Measurements from ENCODE around the gene ZSWIM8.
"Not testable (repeated sequence)": the region's sequence is repeated elsewhere in the genome, so short reads cannot be mapped to it uniquely, and the experiment has no call there.

ZSWIM8 gene, protein sequence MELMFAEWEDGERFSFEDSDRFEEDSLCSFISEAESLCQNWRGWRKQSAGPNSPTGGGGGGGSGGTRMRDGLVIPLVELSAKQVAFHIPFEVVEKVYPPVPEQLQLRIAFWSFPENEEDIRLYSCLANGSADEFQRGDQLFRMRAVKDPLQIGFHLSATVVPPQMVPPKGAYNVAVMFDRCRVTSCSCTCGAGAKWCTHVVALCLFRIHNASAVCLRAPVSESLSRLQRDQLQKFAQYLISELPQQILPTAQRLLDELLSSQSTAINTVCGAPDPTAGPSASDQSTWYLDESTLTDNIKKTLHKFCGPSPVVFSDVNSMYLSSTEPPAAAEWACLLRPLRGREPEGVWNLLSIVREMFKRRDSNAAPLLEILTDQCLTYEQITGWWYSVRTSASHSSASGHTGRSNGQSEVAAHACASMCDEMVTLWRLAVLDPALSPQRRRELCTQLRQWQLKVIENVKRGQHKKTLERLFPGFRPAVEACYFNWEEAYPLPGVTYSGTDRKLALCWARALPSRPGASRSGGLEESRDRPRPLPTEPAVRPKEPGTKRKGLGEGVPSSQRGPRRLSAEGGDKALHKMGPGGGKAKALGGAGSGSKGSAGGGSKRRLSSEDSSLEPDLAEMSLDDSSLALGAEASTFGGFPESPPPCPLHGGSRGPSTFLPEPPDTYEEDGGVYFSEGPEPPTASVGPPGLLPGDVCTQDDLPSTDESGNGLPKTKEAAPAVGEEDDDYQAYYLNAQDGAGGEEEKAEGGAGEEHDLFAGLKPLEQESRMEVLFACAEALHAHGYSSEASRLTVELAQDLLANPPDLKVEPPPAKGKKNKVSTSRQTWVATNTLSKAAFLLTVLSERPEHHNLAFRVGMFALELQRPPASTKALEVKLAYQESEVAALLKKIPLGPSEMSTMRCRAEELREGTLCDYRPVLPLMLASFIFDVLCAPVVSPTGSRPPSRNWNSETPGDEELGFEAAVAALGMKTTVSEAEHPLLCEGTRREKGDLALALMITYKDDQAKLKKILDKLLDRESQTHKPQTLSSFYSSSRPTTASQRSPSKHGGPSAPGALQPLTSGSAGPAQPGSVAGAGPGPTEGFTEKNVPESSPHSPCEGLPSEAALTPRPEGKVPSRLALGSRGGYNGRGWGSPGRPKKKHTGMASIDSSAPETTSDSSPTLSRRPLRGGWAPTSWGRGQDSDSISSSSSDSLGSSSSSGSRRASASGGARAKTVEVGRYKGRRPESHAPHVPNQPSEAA (N-terminal part only)

DNA sequence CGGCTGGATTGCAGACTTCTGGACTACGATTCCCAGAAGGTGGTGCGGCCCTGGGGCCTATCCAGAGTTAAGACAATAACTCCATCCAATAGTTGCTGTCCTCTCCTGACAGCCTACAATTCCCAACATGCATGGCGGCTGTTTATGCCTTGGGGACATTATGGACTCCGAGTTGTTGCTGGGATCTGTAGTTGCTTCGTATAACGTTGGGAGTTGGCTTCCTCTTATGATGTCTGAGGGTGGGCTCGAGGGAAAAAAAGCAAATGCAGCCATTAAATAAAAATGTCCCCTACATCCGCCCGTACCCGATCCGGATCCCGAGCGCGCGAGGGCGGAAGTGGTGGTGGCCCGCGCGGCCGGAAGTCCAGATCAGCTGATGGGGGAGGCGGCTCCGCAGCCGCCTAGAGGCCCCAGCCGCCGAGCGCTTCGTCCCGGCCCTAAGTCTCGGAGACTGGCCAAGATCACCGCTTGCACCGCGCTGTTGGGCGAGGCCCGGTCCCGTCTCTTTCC, at the start of gene ZSWIM8:
Gene ZSWIM8 (plus strand): TSS at position 396 of the 510 bp plus-strand sequence. CDS start 273 bp downstream, outside the sequence.
- peak; percentile 85 for DNase-seq

DNA sequence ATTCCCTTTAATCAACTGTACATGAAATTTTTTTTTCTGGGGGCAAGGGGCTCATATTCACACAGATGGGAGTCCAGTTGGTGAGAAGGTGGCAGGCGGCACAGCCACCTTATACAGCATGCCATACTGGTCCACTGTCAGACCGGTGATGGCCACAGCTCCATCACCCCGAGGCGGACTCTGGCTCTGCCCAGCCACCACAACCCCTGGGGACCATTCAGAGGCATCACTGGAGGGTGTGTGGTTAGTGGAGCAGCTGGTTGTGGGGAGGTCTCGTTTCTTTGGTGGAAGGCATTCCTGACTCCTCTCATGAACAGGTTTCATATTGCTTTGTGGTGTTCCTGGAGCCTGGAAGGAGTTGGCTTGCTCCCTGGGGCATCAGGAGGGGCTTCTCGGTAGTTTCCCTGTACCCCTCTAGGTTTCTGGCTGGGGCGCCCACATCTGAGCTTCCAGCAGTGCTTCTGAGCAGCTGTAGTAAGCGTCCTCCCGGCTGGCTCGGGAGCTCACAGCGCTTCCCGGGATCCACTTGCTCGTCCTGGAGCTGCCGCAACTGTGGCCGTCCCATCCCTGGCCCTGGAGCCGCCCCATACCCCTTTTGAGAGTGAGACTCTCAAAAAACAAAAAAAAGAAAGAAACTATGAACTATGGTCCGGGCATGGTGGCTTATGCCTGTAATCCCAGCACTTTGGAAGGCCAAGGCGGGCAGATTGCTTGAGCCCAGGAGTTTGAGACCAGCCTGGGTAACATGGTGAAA, 44.7 kb upstream of the ZSWIM8 start:
- DNase-seq: not testable (repeated sequence)

DNA sequence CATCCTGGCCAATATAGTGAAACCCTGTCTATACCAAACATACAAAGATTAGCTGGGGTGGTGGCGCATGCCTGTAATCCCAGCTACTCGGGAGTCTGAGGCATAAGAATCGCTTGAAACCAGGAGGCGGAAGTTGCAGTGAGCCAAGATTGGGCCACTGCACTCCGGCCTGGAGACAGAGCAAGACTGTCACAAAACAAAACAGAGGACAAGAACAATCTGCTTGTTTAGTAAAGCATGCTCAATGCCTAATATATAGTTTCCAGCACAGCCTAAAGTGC, 43.0 kb upstream of the ZSWIM8 start:
- DNase-seq: no peak

DNA sequence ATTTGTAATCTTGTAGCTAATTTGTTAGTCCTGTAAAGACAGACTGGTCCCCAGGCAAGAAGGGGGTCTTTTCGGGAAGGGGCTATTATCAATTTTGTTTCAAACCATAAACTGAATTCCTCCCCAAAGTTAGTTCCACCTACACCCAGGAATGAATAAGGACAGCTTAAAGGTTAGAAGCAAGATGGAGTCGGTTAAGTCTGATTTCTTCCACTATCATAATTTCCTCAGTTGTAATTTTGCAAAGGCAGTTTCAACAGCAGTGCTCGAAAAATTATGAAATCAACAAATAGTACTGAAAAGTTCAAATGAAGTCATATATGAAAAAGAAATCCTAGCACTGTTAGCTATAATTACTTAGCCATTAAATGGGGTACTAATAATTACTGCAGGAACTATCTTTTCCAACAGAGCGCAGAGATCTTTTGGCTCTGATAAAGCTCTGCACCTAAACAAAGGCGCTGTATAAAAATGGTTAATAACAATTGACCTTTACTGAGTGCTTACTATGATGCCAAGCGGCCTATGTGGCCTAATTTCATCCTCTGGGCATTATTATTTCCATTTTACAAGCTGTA, 42.0 kb upstream of the ZSWIM8 start:
- no peak for DNase-seq

DNA sequence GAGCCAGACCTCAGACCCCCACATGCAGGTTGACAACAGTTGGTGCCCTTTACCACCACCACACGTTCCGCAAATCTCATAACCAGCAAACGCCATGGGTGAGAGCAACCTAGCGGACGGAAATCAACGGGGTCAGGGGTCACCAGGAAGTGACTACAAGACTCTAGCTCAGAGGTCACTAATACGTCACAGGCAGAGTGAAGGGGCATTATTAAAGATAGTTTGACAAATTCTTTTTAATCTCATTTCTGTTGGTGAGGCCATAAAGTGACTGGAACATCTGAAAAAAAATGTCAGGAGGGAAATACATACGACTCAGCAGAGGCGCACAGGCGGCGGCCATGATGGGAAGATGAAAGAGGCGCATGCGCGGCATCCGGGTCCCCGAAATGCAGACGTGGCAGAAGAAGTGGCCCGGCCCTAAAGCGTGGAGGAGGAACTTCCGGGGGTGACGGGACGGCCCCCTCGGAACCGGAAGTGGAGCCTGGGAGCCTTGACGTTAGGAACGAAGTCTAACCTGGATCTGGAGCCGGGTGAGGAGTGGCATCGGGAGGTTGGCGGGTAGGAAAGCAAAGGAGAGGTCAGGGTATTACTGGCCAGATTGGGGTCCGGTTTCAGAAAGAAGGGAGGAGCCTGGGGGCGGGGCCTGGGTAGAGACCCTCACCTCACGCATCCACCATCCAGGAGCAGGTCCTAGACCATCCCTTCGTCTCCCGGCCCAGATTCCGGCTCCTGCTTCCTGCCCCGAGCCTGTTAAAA, 41.3 kb upstream of the ZSWIM8 start, which contains the start of gene SEC24C:
Gene SEC24C (plus strand): TSS at position 468 of the 759 bp plus-strand sequence. CDS start 2,461 bp downstream, outside the sequence.
- peak; percentile 93 for DNase-seq

DNA sequence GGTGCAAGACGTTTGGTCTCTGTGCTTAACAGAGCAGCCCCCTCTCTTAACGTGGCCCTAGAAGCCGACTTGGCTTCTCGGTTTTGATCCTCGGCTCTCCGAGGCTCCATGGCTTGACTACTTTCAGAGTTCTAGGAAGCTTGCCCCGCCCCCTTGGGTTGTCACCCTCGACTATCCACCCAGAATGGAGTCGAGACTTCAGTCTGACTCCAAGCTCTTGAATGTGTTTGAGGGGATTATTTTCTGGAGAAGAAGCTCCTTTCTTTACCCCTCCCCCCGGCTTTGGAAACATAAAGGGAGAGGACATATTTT, 40.8 kb upstream of the ZSWIM8 start:
- DNase-seq: peak; percentile 51

DNA sequence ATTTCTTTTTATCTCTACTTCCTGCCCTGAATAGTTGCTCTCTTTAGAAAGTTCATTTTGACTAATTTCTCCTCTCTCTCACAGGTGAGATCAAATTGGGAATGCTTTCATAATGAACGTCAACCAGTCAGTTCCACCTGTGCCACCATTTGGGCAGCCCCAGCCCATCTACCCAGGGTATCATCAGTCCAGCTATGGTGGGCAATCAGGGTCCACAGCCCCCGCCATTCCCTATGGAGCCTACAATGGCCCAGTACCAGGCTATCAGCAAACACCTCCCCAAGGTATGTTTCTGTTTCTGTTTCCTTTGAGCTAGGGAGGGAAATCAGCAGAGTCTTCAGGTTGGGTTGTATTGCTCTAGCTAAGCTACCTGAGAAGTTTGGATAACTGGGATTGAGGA, 38.7 kb upstream of the ZSWIM8 start:
- no peak for DNase-seq

DNA sequence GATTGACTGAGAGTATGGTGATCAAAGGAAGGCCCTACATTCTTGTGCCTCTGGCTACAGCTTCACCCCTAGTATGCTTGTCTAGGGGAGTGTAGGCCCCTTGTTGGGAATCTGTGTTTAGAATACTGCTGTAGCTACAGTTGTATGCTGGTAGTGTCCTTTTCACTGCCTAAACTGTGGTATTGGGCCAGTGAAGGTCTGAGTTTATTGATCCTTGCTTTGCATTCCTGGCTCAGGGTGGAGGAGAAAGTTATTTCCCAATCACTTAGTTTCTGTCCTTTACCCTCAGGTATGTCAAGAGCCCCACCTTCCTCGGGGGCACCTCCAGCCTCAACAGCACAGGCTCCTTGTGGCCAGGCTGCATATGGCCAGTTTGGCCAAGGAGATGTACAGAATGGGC, 34.6 kb upstream of the ZSWIM8 start:
- DNase-seq: no peak

DNA sequence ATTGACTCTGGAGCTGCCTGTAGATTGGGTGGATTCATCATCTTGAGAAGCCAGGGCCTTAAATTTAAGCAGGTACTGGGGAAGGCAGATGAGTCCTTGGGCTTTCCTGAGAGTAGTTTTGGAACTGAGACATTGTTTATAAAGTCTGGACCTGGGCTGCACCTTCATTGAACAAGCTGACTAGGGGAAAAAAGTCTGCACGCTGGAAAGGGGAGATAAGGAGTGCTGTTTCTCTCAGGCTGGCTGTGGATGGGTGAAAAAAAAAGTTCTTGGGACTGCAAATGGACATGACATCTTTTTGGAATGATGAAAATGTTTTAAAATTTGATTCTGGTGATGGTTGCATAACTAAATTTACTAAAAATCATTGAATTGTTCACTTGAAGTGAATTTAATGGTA, 29.2 kb upstream of the ZSWIM8 start:
- DNase-seq: no peak

DNA sequence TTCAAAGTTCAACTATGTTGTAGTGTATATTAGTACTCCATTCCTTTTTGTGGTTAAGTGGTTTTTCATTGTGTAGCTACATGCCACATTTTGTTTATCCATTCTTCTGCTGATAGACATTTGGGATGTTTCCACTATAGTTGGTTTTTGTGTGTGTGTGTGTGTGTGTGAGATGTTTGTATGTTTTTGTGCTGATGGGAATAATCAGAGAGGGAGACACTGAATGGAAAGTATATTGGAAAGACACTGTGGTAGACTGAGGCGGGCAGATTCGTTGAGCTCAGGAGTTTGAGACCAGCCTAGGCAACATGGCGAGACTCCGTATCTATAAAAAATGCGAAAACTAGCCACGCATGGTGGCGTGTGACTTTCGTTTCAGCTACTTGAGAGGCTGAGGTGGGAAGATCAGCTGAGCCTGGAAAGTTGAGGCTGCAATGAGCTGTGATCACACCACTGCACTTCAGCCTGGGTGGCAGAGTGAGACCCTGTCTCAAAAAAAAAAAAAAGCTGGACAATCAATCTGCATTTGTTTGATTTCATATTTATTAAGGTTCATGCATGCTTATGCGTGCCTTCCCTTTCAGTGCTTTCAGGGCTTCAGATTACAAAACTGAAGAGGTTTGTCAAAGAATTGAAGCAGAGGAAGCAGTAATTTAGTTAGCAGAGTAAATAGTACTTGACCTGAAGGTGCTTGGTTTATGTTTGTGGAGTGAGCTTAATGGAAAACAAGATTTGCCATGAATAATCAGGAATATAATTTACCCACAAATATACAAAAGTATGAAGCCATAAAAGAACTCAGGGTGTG, 26.5 kb upstream of the ZSWIM8 start:
- no peak for DNase-seq

DNA sequence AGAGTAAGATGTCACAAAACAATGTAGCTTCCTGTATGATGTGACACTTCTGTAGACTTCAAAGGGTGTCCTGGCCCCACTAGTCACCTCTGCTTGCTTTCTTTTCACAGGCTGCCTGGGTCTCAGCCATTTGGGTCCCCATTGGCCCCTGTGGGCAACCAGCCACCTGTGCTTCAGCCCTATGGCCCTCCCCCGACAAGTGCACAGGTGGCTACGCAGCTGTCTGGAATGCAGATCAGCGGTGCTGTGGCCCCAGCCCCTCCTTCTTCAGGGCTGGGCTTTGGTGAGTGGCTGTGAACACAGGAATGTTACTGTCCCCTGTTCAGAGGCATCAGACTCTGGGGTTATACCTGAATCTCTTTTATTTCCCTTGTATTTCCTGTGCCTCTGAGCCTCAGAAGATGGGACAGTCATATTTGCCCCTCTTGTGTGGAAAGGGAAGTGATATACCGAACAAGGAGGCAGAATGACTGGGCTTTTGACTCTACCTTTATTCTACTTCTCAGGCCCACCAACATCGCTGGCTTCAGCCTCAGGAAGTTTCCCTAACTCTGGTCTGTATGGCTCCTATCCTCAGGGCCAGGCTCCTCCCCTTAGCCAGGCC, 25.8 kb upstream of the ZSWIM8 start:
- DNase-seq: peak; percentile 54

DNA sequence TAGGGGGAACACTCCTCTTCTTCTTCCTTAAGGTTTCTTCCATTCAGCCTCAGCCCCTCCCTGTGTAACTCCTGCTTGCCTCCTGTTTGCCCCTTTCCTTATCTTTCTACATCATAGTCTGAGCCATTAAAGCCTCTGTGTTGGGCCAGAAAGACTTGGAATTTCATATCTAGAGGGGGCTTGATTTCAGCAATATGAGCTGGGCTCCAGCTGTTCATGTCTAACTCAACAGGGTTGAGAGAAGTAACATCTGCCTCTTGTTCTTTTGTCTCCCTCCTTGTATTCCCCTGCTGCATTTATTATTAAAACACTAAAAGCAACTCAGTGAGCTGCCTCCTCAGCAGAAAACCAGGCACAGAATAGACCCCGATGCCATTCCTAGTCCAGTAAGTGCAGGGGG, 23.6 kb upstream of the ZSWIM8 start:
- no peak for DNase-seq

DNA sequence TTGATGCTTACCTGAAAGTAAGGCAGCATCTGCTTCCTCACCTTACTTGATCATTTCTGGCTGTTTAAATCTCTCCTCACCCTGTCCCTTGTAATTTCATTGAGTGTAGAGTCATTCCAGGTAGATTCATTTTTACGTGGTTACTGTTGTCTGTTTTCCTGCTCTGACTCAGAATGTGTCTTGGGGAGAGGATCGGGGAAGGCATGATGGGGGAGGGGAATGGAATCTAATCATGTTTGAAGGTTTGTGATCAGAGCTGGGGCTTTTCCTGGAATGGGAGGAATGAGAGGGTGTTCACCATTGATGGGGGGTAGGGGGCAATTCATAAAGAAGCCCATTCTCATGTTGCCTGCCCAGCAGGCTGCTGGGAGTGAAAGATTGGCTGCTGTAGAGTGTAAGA, 22.5 kb upstream of the ZSWIM8 start:
- DNase-seq: no peak

DNA sequence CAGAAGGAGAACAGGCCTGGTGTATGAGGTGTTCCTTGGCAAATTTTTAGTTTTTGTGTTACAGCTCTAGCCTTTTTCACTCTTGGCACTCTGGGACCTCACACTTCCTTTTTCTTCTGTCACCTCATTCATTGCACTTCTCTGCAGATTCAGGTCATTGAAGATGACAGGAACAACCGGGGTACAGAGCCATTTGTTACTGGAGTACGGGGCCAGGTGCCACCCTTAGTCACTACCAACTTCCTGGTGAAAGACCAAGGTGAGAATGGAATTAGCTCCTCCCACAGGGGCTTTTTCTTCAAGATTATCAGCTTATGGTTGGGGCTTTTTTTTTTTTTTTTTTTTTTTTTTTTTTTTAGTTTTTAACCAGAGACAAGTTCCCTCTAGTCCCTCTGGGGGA, 22.1 kb upstream of the ZSWIM8 start:
- no peak for DNase-seq

DNA sequence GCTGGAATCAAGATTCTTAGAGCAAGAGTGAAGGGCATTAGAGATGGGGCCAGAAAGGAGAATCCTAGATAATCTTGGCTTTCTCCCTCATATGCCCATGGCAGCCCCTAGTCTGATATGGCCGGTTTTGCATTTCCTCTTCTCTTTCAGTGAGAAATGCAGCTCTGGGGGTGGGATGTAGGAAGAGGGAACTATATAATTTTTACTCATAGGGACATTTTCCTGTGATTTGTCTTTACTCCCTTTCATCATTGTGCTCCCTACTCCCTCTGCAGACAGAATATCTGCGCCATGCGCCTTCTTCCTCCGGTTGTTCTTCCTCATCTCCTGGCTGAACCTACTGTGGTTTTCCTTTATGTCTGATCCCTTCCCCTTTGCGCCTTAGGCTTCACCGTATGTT, 20.3 kb upstream of the ZSWIM8 start:
- DNase-seq: no peak

DNA sequence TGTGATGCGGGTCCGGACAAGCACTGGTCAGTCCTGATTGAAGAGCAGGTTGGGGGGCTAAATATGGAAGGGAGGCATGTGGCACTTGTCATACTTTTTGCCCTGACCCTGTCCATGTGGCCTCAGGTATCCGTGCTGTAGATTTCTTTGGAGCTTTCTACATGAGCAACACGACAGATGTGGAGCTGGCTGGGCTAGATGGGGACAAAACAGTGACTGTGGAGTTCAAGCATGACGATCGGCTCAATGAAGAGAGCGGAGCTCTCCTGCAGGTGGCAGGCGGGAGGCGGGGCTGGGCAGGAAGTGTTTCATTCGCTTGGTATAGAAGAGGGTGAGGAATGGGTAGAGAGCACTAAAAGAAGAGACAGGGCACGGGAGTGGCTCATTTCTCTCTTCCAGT, 16.5 kb upstream of the ZSWIM8 start:
- DNase-seq: peak; percentile 81

DNA sequence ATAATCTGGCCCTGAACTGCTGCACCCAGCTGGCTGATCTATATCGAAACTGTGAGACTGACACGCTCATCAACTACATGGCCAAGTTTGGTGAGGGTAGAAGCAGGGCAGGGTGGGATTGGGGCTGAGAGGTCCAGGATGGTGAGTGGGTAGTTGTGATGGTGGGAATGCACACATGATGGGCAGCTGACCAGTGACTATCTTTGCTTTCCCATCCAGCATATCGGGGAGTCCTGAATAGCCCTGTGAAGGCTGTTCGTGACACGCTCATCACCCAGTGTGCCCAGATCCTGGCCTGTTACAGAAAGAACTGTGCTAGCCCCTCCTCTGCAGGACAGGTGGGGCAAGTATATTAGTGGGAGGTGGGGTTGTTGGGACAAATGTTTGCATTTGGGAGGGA, 16.0 kb upstream of the ZSWIM8 start:
- no peak for DNase-seq

DNA sequence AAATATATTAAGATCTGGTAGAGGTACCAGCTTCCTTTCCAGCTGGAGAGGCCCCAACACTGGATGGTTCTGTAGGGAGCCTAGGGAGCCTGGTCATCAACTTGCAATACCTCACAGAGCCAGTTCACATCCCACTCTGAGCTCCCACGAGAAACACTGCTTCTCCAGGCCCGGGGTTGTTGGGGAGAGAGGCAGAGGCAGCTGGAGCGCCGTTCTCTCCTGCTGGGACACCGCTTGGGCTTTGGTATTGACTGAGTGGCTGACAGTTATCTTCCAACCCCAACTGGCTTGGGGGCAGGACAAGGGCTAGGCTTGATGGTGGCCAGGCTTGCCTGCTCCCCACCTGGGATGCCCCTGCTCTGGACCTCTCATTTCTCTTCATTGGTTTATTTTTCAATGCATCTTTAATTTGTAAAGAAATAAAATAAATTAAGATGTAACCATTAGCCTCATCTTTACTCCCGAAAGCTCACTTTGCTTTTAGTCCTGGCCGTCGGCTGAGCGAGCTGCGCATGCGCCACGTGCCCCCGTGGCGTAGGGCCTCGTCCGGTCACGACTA, 13.6 kb upstream of the ZSWIM8 start:
- peak; percentile 88 for DNase-seq

DNA sequence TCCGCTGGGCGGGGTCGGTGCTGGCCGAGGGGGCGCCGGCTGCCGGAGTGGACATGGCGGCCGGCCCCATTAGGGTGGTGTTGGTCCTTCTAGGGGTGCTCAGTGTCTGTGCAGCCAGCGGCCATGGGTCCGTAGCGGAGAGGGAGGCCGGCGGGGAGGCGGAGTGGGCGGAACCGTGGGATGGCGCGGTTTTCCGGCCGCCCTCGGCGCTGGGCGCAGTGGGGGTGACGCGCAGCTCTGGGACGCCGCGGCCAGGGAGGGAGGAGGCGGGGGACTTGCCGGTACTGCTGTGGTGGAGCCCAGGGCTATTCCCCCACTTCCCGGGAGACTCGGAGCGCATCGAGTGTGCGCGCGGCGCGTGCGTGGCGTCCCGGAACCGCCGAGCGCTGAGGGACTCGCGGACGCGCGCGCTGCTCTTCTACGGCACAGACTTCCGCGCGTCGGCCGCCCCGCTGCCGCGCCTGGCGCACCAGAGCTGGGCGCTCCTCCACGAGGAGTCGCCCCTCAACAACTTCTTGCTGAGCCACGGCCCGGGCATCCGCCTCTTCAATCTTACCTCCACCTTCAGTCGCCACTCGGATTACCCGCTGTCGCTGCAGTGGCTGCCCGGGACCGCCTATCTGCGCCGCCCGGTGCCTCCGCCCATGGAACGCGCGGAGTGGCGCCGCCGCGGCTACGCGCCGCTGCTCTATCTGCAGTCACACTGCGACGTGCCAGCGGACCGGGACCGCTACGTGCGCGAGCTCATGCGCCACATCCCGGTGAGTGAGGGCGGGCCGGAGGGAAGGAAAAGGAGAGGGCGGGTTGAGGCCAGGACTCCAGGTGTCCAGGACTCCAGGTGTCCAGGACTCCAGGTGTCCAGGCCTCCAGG, 12.9 kb upstream of the ZSWIM8 start:
- peak; percentile 86 for DNase-seq

All from CD4-positive, alpha-beta T cell treated with Interleukin-17A for 4 hours (primary cell).